NK-92 (cell line): ENCODE results near the gene DSC3.
"Not testable (repeated sequence)": the region's sequence is repeated elsewhere in the genome, so short reads cannot be mapped to it uniquely, and the experiment has no call there.

Experiments used
- DNase-seq: peaks from one replicate; lab custom pipeline; 2025; ENCODE audit not compliant: unreplicated experiment; lab: John Stamatoyannopoulos, UW

The DSC3 gene

GRCh38 chr18:31041271-31042083 lies 1.1 kb downstream of the DSC3 start:
- DNase-seq = no peak

GRCh38 chr18:31040686-31041270 lies 1.8 kb downstream of the DSC3 start:
- DNase-seq = no peak

GRCh38 chr18:31039426-31039825 lies 3.1 kb downstream of the DSC3 start:
- no peak for DNase-seq

GRCh38 chr18:31037686-31038085 lies 4.9 kb downstream of the DSC3 start:
- DNase-seq = not testable (repeated sequence)

- DNase-seq = no peak
Observed at GRCh38 chr18:31034541-31034940, 8.0 kb downstream of the DSC3 start.

- DNase-seq = no peak
Observed at GRCh38 chr18:31030574-31031278, 11.8 kb downstream of the DSC3 start.

GRCh38 chr18:31015715-31016434 lies 26.7 kb downstream of the DSC3 start:
- DNase-seq = no peak

GRCh38 chr18:31011455-31011854 lies 31.1 kb downstream of the DSC3 start:
- DNase-seq = not testable (repeated sequence)

- DNase-seq = no peak
Observed at GRCh38 chr18:31010601-31011000, 31.9 kb downstream of the DSC3 start.

- no peak for DNase-seq
Observed at GRCh38 chr18:30999887-31000628, 42.5 kb downstream of the DSC3 start.

- DNase-seq = no peak
Observed at GRCh38 chr18:30999186-30999585, 43.4 kb downstream of the DSC3 start.

- no peak for DNase-seq
Observed at GRCh38 chr18:30997223-30997622, 45.3 kb downstream of the DSC3 start.

GRCh38 chr18:30992231-30992630 lies 50.3 kb downstream of the DSC3 start:
- DNase-seq = no peak

- DNase-seq = no peak
Observed at GRCh38 chr18:30991397-30991796, 51.1 kb downstream of the DSC3 start.

- no peak for DNase-seq
Observed at GRCh38 chr18:30989141-30989540, 53.4 kb downstream of the DSC3 start.

GRCh38 chr18:30988440-30988839 lies 54.1 kb downstream of the DSC3 start:
- no peak for DNase-seq

GRCh38 chr18:30987467-30988241 lies 54.9 kb downstream of the DSC3 start:
- DNase-seq = no peak

GRCh38 chr18:30985753-30986152 lies 56.8 kb downstream of the DSC3 start:
- DNase-seq = no peak

GRCh38 chr18:30982285-30982992 lies 60.1 kb downstream of the DSC3 start:
- no peak for DNase-seq
